OCI-M1 (cell line): Measurements from ENCODE around the gene TBC1D22A.
"Not testable (repeated sequence)": the region's sequence is repeated elsewhere in the genome, so short reads cannot be mapped to it uniquely, and the experiment has no call there.

Experiments used
- DNase-seq: peaks from one replicate; lab custom pipeline; 2025; lab: John Stamatoyannopoulos, UW

Gene TBC1D22A

GRCh38 chr22:47105085-47105484 is 342.6 kb downstream of the TBC1D22A start:
- DNase-seq: no peak

GRCh38 chr22:47106806-47107205 is 344.4 kb downstream of the TBC1D22A start:
- DNase-seq: no peak

- peak; percentile 66 for DNase-seq
These were observed 345.0 kb downstream of the TBC1D22A start for GRCh38 chr22:47107431-47107830.

- no peak for DNase-seq
These were observed 348.5 kb downstream of the TBC1D22A start for GRCh38 chr22:47110817-47111443.

- DNase-seq: no peak
These were observed 349.5 kb downstream of the TBC1D22A start for GRCh38 chr22:47111626-47112581.

- no peak for DNase-seq
These were observed 350.1 kb downstream of the TBC1D22A start for GRCh38 chr22:47112582-47112965.

GRCh38 chr22:47112994-47113852 is 350.8 kb downstream of the TBC1D22A start:
- no peak for DNase-seq

GRCh38 chr22:47113853-47114415 is 351.5 kb downstream of the TBC1D22A start:
- no peak for DNase-seq

GRCh38 chr22:47114813-47115517 is 352.5 kb downstream of the TBC1D22A start:
- DNase-seq: no peak

GRCh38 chr22:47115518-47115890 is 353.1 kb downstream of the TBC1D22A start:
- DNase-seq: no peak

- DNase-seq: no peak
These were observed 353.5 kb downstream of the TBC1D22A start for GRCh38 chr22:47115921-47116320.

GRCh38 chr22:47116426-47117341 is 354.2 kb downstream of the TBC1D22A start:
- DNase-seq: no peak

- DNase-seq: not testable (repeated sequence)
These were observed 355.0 kb downstream of the TBC1D22A start for GRCh38 chr22:47117442-47117841.

GRCh38 chr22:47119181-47119580 is 356.7 kb downstream of the TBC1D22A start:
- no peak for DNase-seq

- DNase-seq: no peak
These were observed 357.9 kb downstream of the TBC1D22A start for GRCh38 chr22:47120399-47120798.

GRCh38 chr22:47121791-47122190 is 359.3 kb downstream of the TBC1D22A start:
- no peak for DNase-seq

- no peak for DNase-seq
These were observed 360.1 kb downstream of the TBC1D22A start for GRCh38 chr22:47122441-47123000.

GRCh38 chr22:47123006-47123826 is 360.8 kb downstream of the TBC1D22A start:
- DNase-seq: no peak

GRCh38 chr22:47123827-47124442 is 361.5 kb downstream of the TBC1D22A start:
- peak; percentile 31 for DNase-seq
